Eye (tissue), 1 donor: ENCODE data around the gene ATP6V1B1.

ENCODE experiments used
- DNase-seq: peaks from one replicate; pipeline ENCODE4 v3.0.0-alpha.2; 2015

Gene ATP6V1B1

GRCh38 chr2:70928366-70928765 lies 7.3 kb upstream of the ATP6V1B1 start:
- DNase-seq, result no peak

- DNase-seq, result no peak
These were observed 5.0 kb upstream of the ATP6V1B1 start for GRCh38 chr2:70930371-70931329.

- no peak for DNase-seq
These were observed 4.2 kb upstream of the ATP6V1B1 start for GRCh38 chr2:70931376-70932000.

- no peak for DNase-seq
These were observed 3.0 kb upstream of the ATP6V1B1 start for GRCh38 chr2:70932631-70933230.

GRCh38 chr2:70934981-70935380 lies 719 bp upstream of the ATP6V1B1 start:
- no peak for DNase-seq

- no peak for DNase-seq
These were observed 672 bp downstream of the ATP6V1B1 start for GRCh38 chr2:70936165-70936978.

- no peak for DNase-seq
These were observed 1.5 kb downstream of the ATP6V1B1 start for GRCh38 chr2:70936979-70937811.

GRCh38 chr2:70937866-70938585 lies 2.3 kb downstream of the ATP6V1B1 start:
- no peak for DNase-seq

GRCh38 chr2:70938586-70938950 lies 2.9 kb downstream of the ATP6V1B1 start:
- no peak for DNase-seq

GRCh38 chr2:70939001-70939838 lies 3.5 kb downstream of the ATP6V1B1 start:
- DNase-seq, result peak; percentile 83

GRCh38 chr2:70939839-70940580 lies 4.3 kb downstream of the ATP6V1B1 start:
- peak; percentile 71 for DNase-seq

- DNase-seq, result no peak
These were observed 5.5 kb downstream of the ATP6V1B1 start for GRCh38 chr2:70941186-70941585.

GRCh38 chr2:70941701-70942100 lies 6.0 kb downstream of the ATP6V1B1 start:
- no peak for DNase-seq

GRCh38 chr2:70942396-70943204 lies 6.9 kb downstream of the ATP6V1B1 start:
- DNase-seq, result no peak

- peak; percentile 69 for DNase-seq
These were observed 7.6 kb downstream of the ATP6V1B1 start for GRCh38 chr2:70943205-70943871.

GRCh38 chr2:70944111-70944690 lies 8.5 kb downstream of the ATP6V1B1 start:
- DNase-seq, result no peak

- peak; percentile 93 for DNase-seq
These were observed 11.2 kb downstream of the ATP6V1B1 start for GRCh38 chr2:70946832-70947442.
